Chondrocyte (in vitro differentiated cells): ENCODE results near the gene GRHL1. TPM values are rescaled to one million over a fixed set of nuclear protein-coding genes. Genes with fewer than 3 reads are reported as not detected.

Experiments used
- DNase-seq: peaks from one replicate; pipeline ENCODE4 v3.0.0; 2021; ENCODE audit warnings: mixed read lengths, low spot score
- H3K27ac Mint-ChIP-seq: one replicate; pipeline ENCODE4 v1.8.0; 2021; ENCODE audit warnings: mild to moderate bottlenecking, moderate library complexity, mixed read lengths; ENCODE audit not compliant: unreplicated experiment
- H3K27me3 Mint-ChIP-seq: 2 replicates; pipeline ENCODE4 v1.8.0; 2021; ENCODE audit warnings: low read depth, mixed read lengths
- H3K36me3 Mint-ChIP-seq: 2 replicates; pipeline ENCODE4 v1.8.0; 2021; ENCODE audit warnings: low read depth, mixed read lengths
- H3K4me1 Mint-ChIP-seq: 2 replicates; pipeline ENCODE4 v1.8.0; 2021; ENCODE audit warnings: low read depth, mild to moderate bottlenecking, mixed read lengths
- H3K4me3 Mint-ChIP-seq: one replicate; pipeline ENCODE4 v1.8.0; 2021; ENCODE audit warnings: mild to moderate bottlenecking, moderate library complexity, mixed read lengths; ENCODE audit not compliant: unreplicated experiment
- H3K9me3 Mint-ChIP-seq: 2 replicates; pipeline ENCODE4 v1.8.0; 2021; ENCODE audit warnings: low read depth, mixed read lengths
- long read RNA-seq: library from polyadenylated mRNA; stranded (forward); transcript quantifications from one replicate; pipeline ENCODE4 v2.0.0, GENCODE V29; 2021
- total RNA-seq: library from RNA; stranded (reverse); gene quantifications from 3 replicates; pipeline ENCODE4 v1.2.1, GENCODE V29; 2021
- TF ChIP-seq, protein P1 (sequence below): fragments of 200-600 bp; sonication (generic); IDR thresholded peaks from 2 replicates; pipeline ENCODE4 v1.5.0; 2021; ENCODE audit warnings: antibody characterized with exemption, mild to moderate bottlenecking, moderate library complexity

Gene GRHL1, protein sequence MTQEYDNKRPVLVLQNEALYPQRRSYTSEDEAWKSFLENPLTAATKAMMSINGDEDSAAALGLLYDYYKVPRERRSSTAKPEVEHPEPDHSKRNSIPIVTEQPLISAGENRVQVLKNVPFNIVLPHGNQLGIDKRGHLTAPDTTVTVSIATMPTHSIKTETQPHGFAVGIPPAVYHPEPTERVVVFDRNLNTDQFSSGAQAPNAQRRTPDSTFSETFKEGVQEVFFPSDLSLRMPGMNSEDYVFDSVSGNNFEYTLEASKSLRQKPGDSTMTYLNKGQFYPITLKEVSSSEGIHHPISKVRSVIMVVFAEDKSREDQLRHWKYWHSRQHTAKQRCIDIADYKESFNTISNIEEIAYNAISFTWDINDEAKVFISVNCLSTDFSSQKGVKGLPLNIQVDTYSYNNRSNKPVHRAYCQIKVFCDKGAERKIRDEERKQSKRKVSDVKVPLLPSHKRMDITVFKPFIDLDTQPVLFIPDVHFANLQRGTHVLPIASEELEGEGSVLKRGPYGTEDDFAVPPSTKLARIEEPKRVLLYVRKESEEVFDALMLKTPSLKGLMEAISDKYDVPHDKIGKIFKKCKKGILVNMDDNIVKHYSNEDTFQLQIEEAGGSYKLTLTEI
- total RNA-seq, result 0.31 to 0.59 TPM (median 0.42 TPM) in 3 replicates
- long read RNA-seq, partial matches to known transcripts, result 0 of 1 reads
- long read RNA-seq, other reads (novel, unspliced or antisense), result 0 of 1 reads

DNA sequence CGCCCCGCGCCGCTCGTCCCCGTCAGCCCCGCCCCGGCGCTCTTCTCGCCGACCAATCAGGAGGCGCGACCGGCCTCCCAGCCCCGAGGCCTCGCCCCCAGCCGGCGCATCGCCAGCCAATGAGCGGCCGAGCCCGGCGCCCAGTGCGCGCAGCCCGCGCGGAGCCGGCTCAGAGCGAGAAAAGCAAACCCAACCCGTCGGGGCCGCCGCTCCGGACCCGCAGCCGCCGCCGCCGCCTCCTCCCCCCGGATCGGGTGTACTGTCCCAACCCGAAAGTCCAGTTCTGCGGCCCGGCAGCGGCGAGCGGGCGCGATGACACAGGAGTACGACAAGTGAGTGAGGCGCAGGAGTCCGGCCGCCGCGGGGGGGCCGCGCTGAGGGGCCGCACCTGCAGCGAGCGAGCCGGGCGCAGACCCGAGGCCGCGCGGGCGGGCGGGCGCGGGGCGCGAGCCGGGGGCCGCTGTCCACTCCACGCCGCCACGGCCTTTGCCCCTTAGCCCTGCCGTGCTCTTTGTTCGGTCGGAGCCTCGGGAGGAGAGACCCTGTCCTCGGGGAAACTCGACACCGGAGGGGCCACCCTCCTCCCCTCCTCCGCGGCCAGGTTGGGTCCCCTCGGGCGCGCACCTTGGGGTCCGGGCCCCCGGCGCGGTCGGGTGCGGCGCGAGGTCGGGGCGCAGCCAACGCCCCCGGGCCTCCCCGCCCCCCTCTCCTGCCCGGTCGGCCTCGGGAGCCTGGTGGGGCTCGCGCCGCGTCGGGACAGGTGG lies at the start of gene GRHL1:
Gene GRHL1, plus strand, starts transcription at position 172 of the 764 bp plus-strand sequence. Its CDS starts 141 bp downstream, at position 313.
- Mint-ChIP-seq H3K4me3 (peak within 1 kb of the TSS; percentile 69), H3K27ac (no peak within 1 kb of the TSS), H3K4me1 (peaks cover 5% of the 10 kb centered on the region), H3K27me3 (peaks cover 25% of the 10 kb centered on the region), H3K9me3 (no peaks in the 10 kb centered on the region), H3K36me3 (no peaks in the 10 kb centered on the region)
- no peak for DNase-seq
- TF ChIP-seq, protein P1, sequence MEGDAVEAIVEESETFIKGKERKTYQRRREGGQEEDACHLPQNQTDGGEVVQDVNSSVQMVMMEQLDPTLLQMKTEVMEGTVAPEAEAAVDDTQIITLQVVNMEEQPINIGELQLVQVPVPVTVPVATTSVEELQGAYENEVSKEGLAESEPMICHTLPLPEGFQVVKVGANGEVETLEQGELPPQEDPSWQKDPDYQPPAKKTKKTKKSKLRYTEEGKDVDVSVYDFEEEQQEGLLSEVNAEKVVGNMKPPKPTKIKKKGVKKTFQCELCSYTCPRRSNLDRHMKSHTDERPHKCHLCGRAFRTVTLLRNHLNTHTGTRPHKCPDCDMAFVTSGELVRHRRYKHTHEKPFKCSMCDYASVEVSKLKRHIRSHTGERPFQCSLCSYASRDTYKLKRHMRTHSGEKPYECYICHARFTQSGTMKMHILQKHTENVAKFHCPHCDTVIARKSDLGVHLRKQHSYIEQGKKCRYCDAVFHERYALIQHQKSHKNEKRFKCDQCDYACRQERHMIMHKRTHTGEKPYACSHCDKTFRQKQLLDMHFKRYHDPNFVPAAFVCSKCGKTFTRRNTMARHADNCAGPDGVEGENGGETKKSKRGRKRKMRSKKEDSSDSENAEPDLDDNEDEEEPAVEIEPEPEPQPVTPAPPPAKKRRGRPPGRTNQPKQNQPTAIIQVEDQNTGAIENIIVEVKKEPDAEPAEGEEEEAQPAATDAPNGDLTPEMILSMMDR, result no peak

DNA sequence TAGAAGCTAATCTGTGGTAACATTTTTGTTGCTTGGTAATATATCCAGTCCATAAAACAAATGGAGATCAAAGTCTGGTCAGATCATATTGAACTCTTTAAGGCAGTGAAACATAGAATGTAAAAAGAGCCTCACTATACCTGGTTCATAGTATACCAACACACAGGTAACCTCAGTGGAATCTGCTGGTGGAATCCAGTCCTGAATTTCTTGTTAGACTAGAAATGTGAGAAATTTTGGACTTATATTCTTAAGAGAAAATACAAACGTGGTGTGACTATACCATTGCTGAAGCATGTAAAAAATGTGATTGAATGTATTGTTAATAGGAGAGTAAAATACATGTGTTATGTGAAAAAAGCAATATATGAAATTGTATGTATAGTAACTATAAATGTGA lies 46.1 kb upstream of the GRHL1 start:
- no peak for DNase-seq
- Mint-ChIP-seq H3K4me3 (no peak overlapping the region), H3K9me3 (no peaks in the 10 kb centered on the region), H3K27ac (no peak overlapping the region), H3K36me3 (no peaks in the 10 kb centered on the region), H3K27me3 (no peaks in the 10 kb centered on the region), H3K4me1 (peaks cover 3% of the 10 kb centered on the region)
- TF ChIP-seq, protein P1, result no peak

DNA sequence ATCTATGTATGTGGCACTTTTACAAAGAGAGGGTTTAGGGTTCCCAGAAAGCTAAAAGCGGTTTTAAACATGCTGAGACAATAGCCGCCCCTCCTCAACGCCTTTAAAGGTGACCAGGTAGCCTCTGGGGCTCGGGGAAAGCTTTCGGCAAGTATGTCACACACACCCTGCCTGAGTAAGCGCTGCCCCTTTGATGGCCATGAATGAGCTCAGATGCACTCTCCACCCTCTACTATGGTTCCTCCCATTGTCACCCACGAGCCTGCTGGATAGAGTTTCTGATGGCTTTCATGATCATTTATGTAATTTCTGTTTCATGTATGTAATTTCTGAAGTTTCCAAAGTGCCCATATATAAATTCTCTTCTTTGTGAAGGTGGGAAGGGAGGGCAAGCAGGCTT lies 44.1 kb upstream of the GRHL1 start:
- H3K36me3 Mint-ChIP-seq, result peaks cover 5% of the 10 kb centered on the region
- H3K4me3 Mint-ChIP-seq, result no peak overlapping the region
- H3K27me3 Mint-ChIP-seq, result no peaks in the 10 kb centered on the region
- H3K27ac Mint-ChIP-seq, result no peak overlapping the region
- no peak for DNase-seq
- no peaks in the 10 kb centered on the region for H3K9me3 Mint-ChIP-seq
- no peaks in the 10 kb centered on the region for H3K4me1 Mint-ChIP-seq
- TF ChIP-seq, protein P1, result no peak

DNA sequence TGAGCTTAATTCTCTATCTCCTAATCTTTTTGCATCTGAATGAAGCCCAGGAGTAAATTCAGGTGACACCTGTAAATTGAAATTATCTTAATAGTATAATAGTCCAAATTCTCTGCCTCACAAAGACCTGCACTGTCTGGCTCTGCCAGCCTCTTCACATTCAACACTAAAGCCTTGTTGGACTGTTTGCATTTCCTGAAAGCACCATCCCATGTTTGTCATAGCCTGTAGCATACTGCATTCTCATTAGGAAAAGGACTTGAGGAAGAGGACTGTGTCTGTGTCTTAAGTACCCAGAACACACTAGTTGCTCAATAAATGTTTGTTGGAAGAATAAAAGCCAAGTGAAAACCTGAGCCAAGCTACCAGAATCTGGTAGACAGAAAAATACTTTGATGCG lies 42.9 kb upstream of the GRHL1 start:
- Mint-ChIP-seq H3K9me3 (no peaks in the 10 kb centered on the region), H3K4me1 (no peaks in the 10 kb centered on the region), H3K4me3 (no peak overlapping the region), H3K27me3 (no peaks in the 10 kb centered on the region), H3K36me3 (peaks cover 10% of the 10 kb centered on the region), H3K27ac (no peak overlapping the region)
- TF ChIP-seq, protein P1, result no peak
- no peak for DNase-seq

DNA sequence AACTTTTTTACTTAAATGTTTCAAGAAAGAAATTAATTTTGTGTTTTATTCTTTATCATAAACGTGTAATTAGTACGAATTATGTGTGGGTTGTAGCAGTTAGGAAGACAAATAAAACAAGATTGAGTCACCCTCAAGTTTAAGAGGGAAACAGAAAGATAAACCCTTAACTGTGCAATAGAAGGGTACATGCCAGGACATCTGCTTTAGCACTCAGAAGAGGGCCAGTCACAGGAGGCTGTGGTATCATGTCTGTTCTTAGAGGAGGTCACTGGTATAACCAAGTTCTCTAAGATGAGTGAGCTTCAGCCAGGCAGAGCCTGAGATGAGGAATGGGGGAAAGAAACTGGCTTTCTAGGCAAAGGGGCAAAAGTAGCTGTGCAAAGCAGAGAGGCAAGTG lies 42.4 kb upstream of the GRHL1 start:
- H3K9me3 Mint-ChIP-seq, result no peaks in the 10 kb centered on the region
- TF ChIP-seq, protein P1, result no peak
- peaks cover 10% of the 10 kb centered on the region for H3K36me3 Mint-ChIP-seq
- peaks cover 1% of the 10 kb centered on the region for H3K4me1 Mint-ChIP-seq
- H3K4me3 Mint-ChIP-seq, result no peak overlapping the region
- no peaks in the 10 kb centered on the region for H3K27me3 Mint-ChIP-seq
- DNase-seq, result no peak
- H3K27ac Mint-ChIP-seq, result no peak overlapping the region
